ENCODE data around the gene DIAPH3. TPM values are rescaled to one million over a fixed set of nuclear protein-coding genes. Genes with fewer than 3 reads are reported as not detected.

DIAPH3 gene
- polyA plus RNA-seq, 6 donors from 2014 or later, result not detected

GRCh38 chr13:59641817-59642216 is 521.9 kb downstream of the DIAPH3 start:
- no peaks in the 10 kb centered on the region for H3K4me1 Mint-ChIP-seq

GRCh38 chr13:59641261-59641660 is 522.5 kb downstream of the DIAPH3 start:
- Mint-ChIP-seq H3K4me1 (no peaks in the 10 kb centered on the region), H3K27me3 (peaks cover 0 to 13% (median 3%) of the 10 kb centered on the region in 3 donors), H3K9me3 (peaks cover 0 to 5% (median 0%) of the 10 kb centered on the region in 7 donors), H3K4me3 (no peak overlapping the region), H3K27ac (no peak overlapping the region), H3K36me3 (no peaks in the 10 kb centered on the region)
- DNase-seq (no peak), ATAC-seq (ENCODE audit: low read depth in 2 of 2) (no peak)

More at GRCh38 chr13:59641817-59642216, 521.9 kb downstream of the DIAPH3 start:
- H3K4me3 Mint-ChIP-seq, result no peak overlapping the region
- DNase-seq, result no peak
- peaks cover 0 to 5% (median 0%) of the 10 kb centered on the region in 7 donors for H3K9me3 Mint-ChIP-seq
- no peak overlapping the region for H3K27ac Mint-ChIP-seq
- peaks cover 0 to 8% (median 1%) of the 10 kb centered on the region in 3 donors for H3K27me3 Mint-ChIP-seq
- ATAC-seq (ENCODE audit: low read depth in 2 of 2), result no peak
- H3K36me3 Mint-ChIP-seq, result no peaks in the 10 kb centered on the region

GRCh38 chr13:59638404-59638803 is 525.3 kb downstream of the DIAPH3 start:
- no peak for ATAC-seq (ENCODE audit: low read depth in 2 of 2)
- no peaks in the 10 kb centered on the region for H3K4me1 Mint-ChIP-seq
- H3K4me3 Mint-ChIP-seq, result no peak overlapping the region
- no peak for DNase-seq
- peaks cover 0 to 13% (median 3%) of the 10 kb centered on the region in 3 donors for H3K27me3 Mint-ChIP-seq
- no peaks in the 10 kb centered on the region for H3K36me3 Mint-ChIP-seq
- H3K9me3 Mint-ChIP-seq, result no peaks in the 10 kb centered on the region
- H3K27ac Mint-ChIP-seq, result no peak overlapping the region

GRCh38 chr13:59635589-59635988 is 528.1 kb downstream of the DIAPH3 start:
- Mint-ChIP-seq H3K9me3 (no peaks in the 10 kb centered on the region), H3K27me3 (peaks cover 0 to 5% (median 3%) of the 10 kb centered on the region in 3 donors), H3K4me3 (no peak overlapping the region), H3K36me3 (no peaks in the 10 kb centered on the region), H3K4me1 (no peaks in the 10 kb centered on the region), H3K27ac (no peak overlapping the region)
- DNase-seq, result no peak
- no peak for ATAC-seq (ENCODE audit: low read depth in 2 of 2)

- Mint-ChIP-seq H3K4me3 (no peak overlapping the region), H3K36me3 (no peaks in the 10 kb centered on the region), H3K27ac (no peak overlapping the region), H3K27me3 (peaks cover 0 to 5% (median 3%) of the 10 kb centered on the region in 3 donors), H3K9me3 (no peaks in the 10 kb centered on the region), H3K4me1 (no peaks in the 10 kb centered on the region)
- DNase-seq, result no peak
- no peak for ATAC-seq (ENCODE audit: low read depth in 2 of 2)
Observed at GRCh38 chr13:59633290-59633689, 530.4 kb downstream of the DIAPH3 start.

- Mint-ChIP-seq H3K27ac (no peak overlapping the region), H3K4me1 (no peaks in the 10 kb centered on the region), H3K9me3 (no peaks in the 10 kb centered on the region), H3K36me3 (no peaks in the 10 kb centered on the region), H3K27me3 (no peaks in the 10 kb centered on the region), H3K4me3 (no peak overlapping the region)
- DNase-seq (no peak), ATAC-seq (ENCODE audit: low read depth in 2 of 2) (no peak)
Observed at GRCh38 chr13:59631271-59631670, 532.5 kb downstream of the DIAPH3 start.

GRCh38 chr13:59625111-59625510 is 538.6 kb downstream of the DIAPH3 start:
- no peak for ATAC-seq (ENCODE audit: low read depth in 2 of 2)
- peaks cover 0 to 7% (median 4%) of the 10 kb centered on the region in 7 donors for H3K9me3 Mint-ChIP-seq

GRCh38 chr13:59623206-59623915 is 540.4 kb downstream of the DIAPH3 start:
- DNase-seq (no peak), ATAC-seq (ENCODE audit: low read depth in 2 of 2) (no peak)
- Mint-ChIP-seq H3K4me3 (no peak overlapping the region), H3K4me1 (no peaks in the 10 kb centered on the region), H3K36me3 (peaks cover 0 to 11% of the 10 kb centered on the region in 2 donors), H3K27ac (no peak overlapping the region), H3K27me3 (no peaks in the 10 kb centered on the region), H3K9me3 (peaks cover 5 to 20% (median 15%) of the 10 kb centered on the region in 7 donors)

More at GRCh38 chr13:59625111-59625510, 538.6 kb downstream of the DIAPH3 start:
- Mint-ChIP-seq H3K27ac (no peak overlapping the region), H3K4me3 (no peak overlapping the region), H3K36me3 (no peaks in the 10 kb centered on the region), H3K27me3 (no peaks in the 10 kb centered on the region), H3K4me1 (no peaks in the 10 kb centered on the region)
- DNase-seq, result no peak

- H3K4me3 Mint-ChIP-seq, result no peak overlapping the region
- DNase-seq (no peak), ATAC-seq (ENCODE audit: low read depth in 2 of 2) (no peak)
- no peak overlapping the region for H3K27ac Mint-ChIP-seq
- H3K36me3 Mint-ChIP-seq, result peaks cover 0 to 12% of the 10 kb centered on the region in 2 donors
- no peaks in the 10 kb centered on the region for H3K4me1 Mint-ChIP-seq
- H3K27me3 Mint-ChIP-seq, result no peaks in the 10 kb centered on the region
- peaks cover 10 to 26% (median 20%) of the 10 kb centered on the region in 7 donors for H3K9me3 Mint-ChIP-seq
Observed at GRCh38 chr13:59621773-59622172, 542.0 kb downstream of the DIAPH3 start.

Other genes with a start within 250 kb of the DIAPH3 start
- gene TDRD3, start 233.3 kb upstream of the DIAPH3 start, polyA plus RNA-seq (ENCODE audit: low read depth in 6 of 6), result 1 to 10 TPM; 1.5 to 8.7 (median 6.0) TPM